Effector memory CD8-positive, alpha-beta T cell (primary cell): ENCODE data around the gene CRYL1.

Experiments
- ATAC-seq: fragments of 150-1000 bp; cut with Tn5 transposase; replicated peaks from 2 replicates; pipeline ENCODE4 v1.10.0; 2021; ENCODE audit warnings: mild to moderate bottlenecking, moderate library complexity
- DNase-seq, 3 experiments: peaks; one replicate each; pipeline ENCODE4 v3.0.0; 2021
- H3K27ac Mint-ChIP-seq, 2 donors: one replicate each; pipeline ENCODE4 v1.8.0; 2022; ENCODE audit warnings: mild to moderate bottlenecking in 2 of 2, mixed read lengths in 2 of 2, moderate library complexity in 2 of 2
- H3K27me3 Mint-ChIP-seq, 2 donors: one replicate each; pipeline ENCODE4 v1.8.0; 2022; ENCODE audit warnings: mixed read lengths in 2 of 2
- H3K36me3 Mint-ChIP-seq: one replicate; pipeline ENCODE4 v1.8.0; 2022; ENCODE audit warnings: mild to moderate bottlenecking, moderate library complexity, mixed read lengths; ENCODE audit not compliant: insufficient read depth
- H3K4me1 Mint-ChIP-seq, 2 donors: one replicate each; pipeline ENCODE4 v1.8.0; 2022; ENCODE audit warnings: low read depth in 2 of 2, mixed read lengths in 2 of 2
- H3K4me3 Mint-ChIP-seq, 2 donors: one replicate each; pipeline ENCODE4 v1.8.0; 2022; ENCODE audit warnings: mild to moderate bottlenecking in 2 of 2, mixed read lengths in 2 of 2, moderate library complexity in 2 of 2
- H3K9me3 Mint-ChIP-seq, 2 donors: one replicate each; pipeline ENCODE4 v1.8.0; 2022; ENCODE audit warnings: mixed read lengths in 2 of 2

CRYL1 gene

DNA sequence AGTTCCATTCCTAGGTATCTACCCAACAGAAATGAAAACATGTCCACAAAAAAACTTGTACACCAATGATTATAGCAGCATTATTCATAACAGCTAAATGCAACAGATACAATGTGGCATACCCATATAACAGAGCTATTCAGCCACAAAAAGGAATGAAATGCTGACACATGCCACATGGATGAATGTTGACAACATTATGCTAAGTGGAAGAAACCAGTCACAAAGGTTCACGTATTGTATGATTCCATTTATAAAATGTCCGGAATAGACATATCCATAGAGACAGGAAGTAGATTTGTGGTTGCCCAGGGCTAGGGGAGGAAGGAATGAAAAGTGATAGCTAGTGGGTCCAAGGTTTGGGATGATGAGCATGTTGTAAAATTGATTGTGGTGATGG is 10.8 kb downstream of the CRYL1 start:
- H3K27me3 Mint-ChIP-seq = no peaks in the 10 kb centered on the region
- H3K36me3 Mint-ChIP-seq = peaks cover 8% of the 10 kb centered on the region
- ATAC-seq (no peak), DNase-seq (no peak)
- H3K9me3 Mint-ChIP-seq = no peaks in the 10 kb centered on the region
- H3K4me3 Mint-ChIP-seq = no peak overlapping the region
- no peak overlapping the region for H3K27ac Mint-ChIP-seq
- H3K4me1 Mint-ChIP-seq = peaks cover 3 to 11% of the 10 kb centered on the region in 2 donors

GRCh38 chr13:20513466-20513995 is 12.1 kb downstream of the CRYL1 start:
- no peak for DNase-seq

DNA sequence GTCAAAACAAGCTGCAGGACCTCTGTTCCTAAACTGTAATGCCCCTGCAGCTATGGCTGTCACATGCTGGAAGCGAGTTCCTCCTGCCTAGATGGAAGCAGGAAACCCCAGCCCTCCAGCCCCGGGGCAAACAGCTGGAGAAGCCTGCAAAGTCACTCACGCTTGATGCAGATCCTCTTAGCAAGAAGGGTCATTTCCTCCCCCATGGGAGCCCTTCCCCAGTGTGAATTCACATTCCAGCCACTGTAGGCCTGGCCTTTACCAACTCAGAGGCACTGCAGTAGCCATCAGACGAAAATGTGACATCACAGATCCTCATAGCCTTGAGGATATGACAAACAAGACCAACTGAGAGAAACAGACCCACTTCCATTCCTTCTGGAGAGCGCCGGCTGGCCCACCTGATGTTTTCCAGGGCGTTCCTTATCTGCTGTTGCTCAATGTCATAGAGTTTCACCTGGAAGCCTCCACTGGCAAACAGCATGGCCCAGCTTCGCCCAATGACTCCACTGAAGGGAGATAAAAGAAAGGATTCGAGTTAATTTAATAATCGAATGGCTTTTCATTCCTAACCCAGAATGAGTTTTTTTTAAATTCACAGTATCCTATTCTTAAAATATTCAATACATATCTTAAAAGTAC is 13.5 kb downstream of the CRYL1 start:
- no peak overlapping the region for H3K4me3 Mint-ChIP-seq
- peaks cover 12% of the 10 kb centered on the region for H3K36me3 Mint-ChIP-seq
- H3K27ac Mint-ChIP-seq = no peak overlapping the region
- no peak for DNase-seq
- H3K27me3 Mint-ChIP-seq = no peaks in the 10 kb centered on the region
- ATAC-seq = no peak
- no peaks in the 10 kb centered on the region for H3K9me3 Mint-ChIP-seq
- peaks cover 0 to 3% of the 10 kb centered on the region in 2 donors for H3K4me1 Mint-ChIP-seq

More at GRCh38 chr13:20513466-20513995, 12.1 kb downstream of the CRYL1 start:
- no peak for ATAC-seq
- Mint-ChIP-seq H3K9me3 (no peaks in the 10 kb centered on the region), H3K36me3 (peaks cover 8% of the 10 kb centered on the region), H3K27me3 (no peaks in the 10 kb centered on the region), H3K4me1 (peaks cover under 1 to 9% of the 10 kb centered on the region in 2 donors), H3K27ac (no peak overlapping the region), H3K4me3 (no peak overlapping the region)

GRCh38 chr13:20506696-20507095 is 19.0 kb downstream of the CRYL1 start:
- H3K27me3 Mint-ChIP-seq = no peaks in the 10 kb centered on the region
- H3K36me3 Mint-ChIP-seq = peaks cover 12% of the 10 kb centered on the region
- H3K9me3 Mint-ChIP-seq = no peaks in the 10 kb centered on the region
- no peak overlapping the region for H3K4me3 Mint-ChIP-seq
- DNase-seq (no peak), ATAC-seq (no peak)
- no peaks in the 10 kb centered on the region for H3K4me1 Mint-ChIP-seq
- H3K27ac Mint-ChIP-seq = no peak overlapping the region

- no peak overlapping the region for H3K4me3 Mint-ChIP-seq
- no peak for DNase-seq
These were observed 20.0 kb downstream of the CRYL1 start for GRCh38 chr13:20505405-20506366.

GRCh38 chr13:20503088-20504083 is 22.3 kb downstream of the CRYL1 start:
- H3K4me1 Mint-ChIP-seq = no peaks in the 10 kb centered on the region
- no peaks in the 10 kb centered on the region for H3K9me3 Mint-ChIP-seq
- peaks cover 9% of the 10 kb centered on the region for H3K36me3 Mint-ChIP-seq
- ATAC-seq (no peak), DNase-seq (no peak)
- no peaks in the 10 kb centered on the region for H3K27me3 Mint-ChIP-seq
- no peak overlapping the region for H3K4me3 Mint-ChIP-seq
- H3K27ac Mint-ChIP-seq = no peak overlapping the region

More at GRCh38 chr13:20505405-20506366, 20.0 kb downstream of the CRYL1 start:
- Mint-ChIP-seq H3K36me3 (peaks cover 9% of the 10 kb centered on the region), H3K27ac (no peak overlapping the region), H3K9me3 (no peaks in the 10 kb centered on the region), H3K27me3 (no peaks in the 10 kb centered on the region), H3K4me1 (no peaks in the 10 kb centered on the region)
- no peak for ATAC-seq

- Mint-ChIP-seq H3K9me3 (no peaks in the 10 kb centered on the region), H3K4me1 (no peaks in the 10 kb centered on the region)
- DNase-seq = no peak
These were observed 24.1 kb downstream of the CRYL1 start for GRCh38 chr13:20501592-20501991.

DNA sequence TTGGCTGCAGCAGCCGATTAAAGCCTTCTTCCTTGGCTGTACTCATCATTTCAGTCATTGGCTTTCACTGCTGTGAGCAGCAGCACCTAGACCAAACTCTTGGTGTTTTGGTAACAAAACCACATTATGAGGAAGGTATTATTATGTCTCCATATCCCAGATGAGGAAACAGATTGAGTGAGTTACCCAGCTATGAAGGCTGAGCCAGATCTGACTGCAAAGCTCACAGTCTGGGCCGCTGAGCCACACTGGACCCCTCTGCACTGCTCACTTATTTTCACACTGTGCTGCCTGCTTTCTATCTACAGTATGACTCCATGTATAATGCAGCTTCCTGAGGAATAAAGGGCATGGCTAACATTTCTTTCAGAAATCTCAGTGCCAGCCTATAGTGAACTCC is 24.5 kb downstream of the CRYL1 start:
- peaks cover 4% of the 10 kb centered on the region for H3K36me3 Mint-ChIP-seq
- no peak overlapping the region for H3K4me3 Mint-ChIP-seq
- no peak for ATAC-seq
- no peak for DNase-seq
- H3K27me3 Mint-ChIP-seq = no peaks in the 10 kb centered on the region
- H3K9me3 Mint-ChIP-seq = no peaks in the 10 kb centered on the region
- H3K4me1 Mint-ChIP-seq = no peaks in the 10 kb centered on the region
- H3K27ac Mint-ChIP-seq = peak overlapping the region in 1 of 2 donors; percentile 4

More at GRCh38 chr13:20501592-20501991, 24.1 kb downstream of the CRYL1 start:
- Mint-ChIP-seq H3K27me3 (no peaks in the 10 kb centered on the region), H3K27ac (peak overlapping the region in 1 of 2 donors; percentile 4), H3K36me3 (peaks cover 4% of the 10 kb centered on the region), H3K4me3 (no peak overlapping the region)
- no peak for ATAC-seq

- DNase-seq = no peak
- Mint-ChIP-seq H3K36me3 (peaks cover 4% of the 10 kb centered on the region), H3K4me3 (no peak overlapping the region), H3K27me3 (no peaks in the 10 kb centered on the region), H3K4me1 (peaks cover 0 to 3% of the 10 kb centered on the region in 2 donors), H3K9me3 (no peaks in the 10 kb centered on the region), H3K27ac (no peak overlapping the region)
- ATAC-seq = no peak
These were observed 25.7 kb downstream of the CRYL1 start for GRCh38 chr13:20499986-20500385.

- Mint-ChIP-seq H3K4me3 (no peak overlapping the region), H3K27me3 (no peaks in the 10 kb centered on the region), H3K4me1 (peaks cover 0 to 4% of the 10 kb centered on the region in 2 donors), H3K9me3 (no peaks in the 10 kb centered on the region), H3K27ac (no peak overlapping the region), H3K36me3 (no peaks in the 10 kb centered on the region)
- no peak for ATAC-seq
- no peak for DNase-seq
These were observed 27.0 kb downstream of the CRYL1 start for GRCh38 chr13:20498659-20499058.

DNA sequence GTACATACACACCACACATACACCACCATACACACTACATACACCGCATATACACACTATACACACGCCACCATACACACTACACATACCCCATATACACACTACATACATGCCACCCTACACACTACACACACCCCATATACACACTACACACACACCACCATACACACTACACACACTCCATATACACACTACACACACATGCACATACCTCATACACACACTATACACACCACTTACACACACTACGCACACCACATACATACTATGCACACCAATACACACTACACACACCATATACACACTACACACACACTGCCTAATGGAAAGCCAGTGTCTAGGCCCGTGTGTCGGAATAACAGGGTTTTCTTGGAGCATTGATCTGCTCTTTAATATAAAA is 27.5 kb downstream of the CRYL1 start:
- no peak overlapping the region for H3K27ac Mint-ChIP-seq
- no peak for ATAC-seq
- H3K4me3 Mint-ChIP-seq = no peak overlapping the region

GRCh38 chr13:20497006-20497775 is 28.5 kb downstream of the CRYL1 start:
- ATAC-seq (no peak), DNase-seq (no peak)
- H3K36me3 Mint-ChIP-seq = no peaks in the 10 kb centered on the region
- H3K9me3 Mint-ChIP-seq = no peaks in the 10 kb centered on the region
- H3K27me3 Mint-ChIP-seq = no peaks in the 10 kb centered on the region
- H3K4me1 Mint-ChIP-seq = peaks cover 0 to 4% of the 10 kb centered on the region in 2 donors
- H3K4me3 Mint-ChIP-seq = no peak overlapping the region
- no peak overlapping the region for H3K27ac Mint-ChIP-seq

More for the DNA sequence above, 27.5 kb downstream of the CRYL1 start:
- no peak for DNase-seq
- no peaks in the 10 kb centered on the region for H3K27me3 Mint-ChIP-seq
- no peaks in the 10 kb centered on the region for H3K9me3 Mint-ChIP-seq
- H3K36me3 Mint-ChIP-seq = no peaks in the 10 kb centered on the region
- peaks cover 0 to 4% of the 10 kb centered on the region in 2 donors for H3K4me1 Mint-ChIP-seq
